ENCODE measurements around the gene ANKRD34A. TPM values are rescaled to one million over a fixed set of nuclear protein-coding genes. Genes with fewer than 3 reads are reported as not detected.

Gene ANKRD34A
- total and polyA plus RNA-seq, 2 donors (not counting 1 experiment from before 2014, with no cell fraction given) = 1.2 to 1.9 TPM

DNA sequence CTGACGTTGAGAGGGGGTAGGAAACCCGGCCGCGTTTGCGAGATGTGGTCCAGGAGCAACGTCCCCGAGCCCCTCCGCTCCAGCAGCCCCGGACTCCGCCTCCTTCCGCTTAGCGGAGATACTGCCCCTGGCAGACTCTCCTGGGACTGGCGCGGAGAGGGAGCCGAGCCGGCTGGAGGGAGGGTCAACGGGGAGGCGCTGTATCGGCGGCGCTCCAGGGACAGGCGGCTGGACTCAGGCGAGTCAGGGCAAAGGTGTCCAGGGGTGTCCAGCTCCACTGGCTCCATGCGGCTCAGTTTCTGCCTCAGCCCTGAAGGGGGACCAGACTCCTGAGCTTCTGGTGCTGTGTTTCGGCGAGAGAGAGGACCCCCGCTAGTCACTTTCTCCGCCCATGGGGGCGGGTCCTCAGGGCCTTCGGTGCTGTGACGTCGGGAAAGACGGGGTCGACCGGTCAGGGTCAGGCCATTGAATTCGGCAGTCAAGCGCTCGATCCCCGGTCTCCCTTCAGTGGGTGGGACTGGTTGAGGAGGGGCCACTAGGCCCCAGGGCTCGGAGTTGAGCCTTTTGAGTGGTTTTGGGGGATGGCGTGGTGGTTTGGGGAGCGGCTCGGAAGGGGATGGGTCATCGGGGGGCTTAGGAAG, 3.8 kb downstream of the ANKRD34A start:
- Histone ChIP-seq H3K79me2 (ENCODE audit: control insufficient read depth, insufficient read depth, low read length) (peaks cover 18% of the 10 kb centered on the region), H2AFZ (ENCODE audit: low read length) (peak overlapping the region; percentile 69), H3K27me3 (ENCODE audit: control insufficient read depth, insufficient read depth, low read length) (no peaks in the 10 kb centered on the region), H3K4me3 (replicated peaks in 1 of 4; ENCODE audit: control extremely low read depth in 1 of 4, insufficient read depth in 1 of 4, low read depth in 3 of 4, low read length in 4 of 4) (peak overlapping the region; percentile 58 to 68 (median 64)), H3K4me2 (ENCODE audit: extremely low read depth, insufficient read depth, low read length) (peak overlapping the region; percentile 87), H3K9ac (ENCODE audit: insufficient read depth, low read length) (peak overlapping the region; percentile 11), H4K20me1 (ENCODE audit: control insufficient read depth, extremely low read depth, insufficient read depth, low read length) (no peaks in the 10 kb centered on the region), H3K4me1 (ENCODE audit: control insufficient read depth, extremely low read depth, insufficient read depth, low read length) (peaks cover 32% of the 10 kb centered on the region), H3K36me3 (ENCODE audit: control insufficient read depth, insufficient read depth, low read length) (peaks cover 1% of the 10 kb centered on the region), H3K27ac (ENCODE audit: insufficient read depth, low read length) (peak overlapping the region; percentile 40), H3K9me3 (ENCODE audit: control insufficient read depth, insufficient read depth, low read depth, low read length) (no peaks in the 10 kb centered on the region)
- no peak for TF ChIP-seq EZH2 (IDR thresholded peaks at IDR 0.05; ENCODE audit: low read length, missing control alignments)
- TF ChIP-seq, protein P1, sequence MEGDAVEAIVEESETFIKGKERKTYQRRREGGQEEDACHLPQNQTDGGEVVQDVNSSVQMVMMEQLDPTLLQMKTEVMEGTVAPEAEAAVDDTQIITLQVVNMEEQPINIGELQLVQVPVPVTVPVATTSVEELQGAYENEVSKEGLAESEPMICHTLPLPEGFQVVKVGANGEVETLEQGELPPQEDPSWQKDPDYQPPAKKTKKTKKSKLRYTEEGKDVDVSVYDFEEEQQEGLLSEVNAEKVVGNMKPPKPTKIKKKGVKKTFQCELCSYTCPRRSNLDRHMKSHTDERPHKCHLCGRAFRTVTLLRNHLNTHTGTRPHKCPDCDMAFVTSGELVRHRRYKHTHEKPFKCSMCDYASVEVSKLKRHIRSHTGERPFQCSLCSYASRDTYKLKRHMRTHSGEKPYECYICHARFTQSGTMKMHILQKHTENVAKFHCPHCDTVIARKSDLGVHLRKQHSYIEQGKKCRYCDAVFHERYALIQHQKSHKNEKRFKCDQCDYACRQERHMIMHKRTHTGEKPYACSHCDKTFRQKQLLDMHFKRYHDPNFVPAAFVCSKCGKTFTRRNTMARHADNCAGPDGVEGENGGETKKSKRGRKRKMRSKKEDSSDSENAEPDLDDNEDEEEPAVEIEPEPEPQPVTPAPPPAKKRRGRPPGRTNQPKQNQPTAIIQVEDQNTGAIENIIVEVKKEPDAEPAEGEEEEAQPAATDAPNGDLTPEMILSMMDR (conservative IDR thresholded peaks at IDR 0.05 in 1 of 2, IDR thresholded peaks at IDR 0.05 in 1 of 2; ENCODE audit: low read depth in 1 of 2, low read length in 2 of 2) = peak in 1 of 2 donors; percentile 11
- peak; percentile 57 to 64 for DNase-seq (ENCODE audit: low read depth in 2 of 2)

GRCh38 chr1:145959957-145960467, 4.4 kb downstream of the ANKRD34A start:
- peaks cover 1% of the 10 kb centered on the region for H3K36me3 ChIP-seq (ENCODE audit: control insufficient read depth, insufficient read depth, low read length)
- H3K9me3 ChIP-seq (ENCODE audit: control insufficient read depth, insufficient read depth, low read depth, low read length) = no peaks in the 10 kb centered on the region
- H3K27ac ChIP-seq (ENCODE audit: insufficient read depth, low read length) = no peak overlapping the region
- peaks cover 35% of the 10 kb centered on the region for H3K4me1 ChIP-seq (ENCODE audit: control insufficient read depth, extremely low read depth, insufficient read depth, low read length)
- H3K9ac ChIP-seq (ENCODE audit: insufficient read depth, low read length) = no peak overlapping the region
- no peaks in the 10 kb centered on the region for H3K27me3 ChIP-seq (ENCODE audit: control insufficient read depth, insufficient read depth, low read length)
- no peak for TF ChIP-seq EZH2 (IDR thresholded peaks at IDR 0.05; ENCODE audit: low read length, missing control alignments)
- H2AFZ ChIP-seq (ENCODE audit: low read length) = no peak overlapping the region
- peaks cover 24% of the 10 kb centered on the region for H3K79me2 ChIP-seq (ENCODE audit: control insufficient read depth, insufficient read depth, low read length)
- peak overlapping the region; percentile 87 for H3K4me2 ChIP-seq (ENCODE audit: extremely low read depth, insufficient read depth, low read length)
- H3K4me3 ChIP-seq (replicated peaks in 1 of 4; ENCODE audit: control extremely low read depth in 1 of 4, insufficient read depth in 1 of 4, low read depth in 3 of 4, low read length in 4 of 4) = peak overlapping the region in 3 of 4 experiments; percentile 6 to 68 (median 65)
- DNase-seq (ENCODE audit: low read depth in 2 of 2) = no peak
- no peaks in the 10 kb centered on the region for H4K20me1 ChIP-seq (ENCODE audit: control insufficient read depth, extremely low read depth, insufficient read depth, low read length)

DNA sequence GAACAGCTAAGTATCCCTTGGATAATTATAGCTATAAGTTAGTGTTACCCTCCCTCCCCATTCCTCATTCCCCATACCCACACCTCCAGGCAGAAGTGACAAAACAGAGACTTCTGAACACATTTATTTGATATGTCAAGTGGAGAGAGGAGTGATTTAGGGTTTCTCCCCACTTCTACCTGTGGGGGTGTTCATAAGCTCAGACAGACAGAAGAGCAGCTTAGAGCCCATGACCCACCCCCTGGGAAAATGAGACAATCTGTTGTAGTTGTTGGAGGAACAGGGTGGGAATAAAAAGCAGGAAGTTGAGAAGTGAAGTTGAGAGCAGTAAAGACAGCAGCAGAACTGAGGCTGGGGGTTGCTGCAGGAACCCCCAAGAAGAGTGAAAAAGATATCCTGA, 5.0 kb downstream of the ANKRD34A start:
- Histone ChIP-seq H3K4me1 (ENCODE audit: control insufficient read depth, extremely low read depth, insufficient read depth, low read length) (peaks cover 35% of the 10 kb centered on the region), H4K20me1 (ENCODE audit: control insufficient read depth, extremely low read depth, insufficient read depth, low read length) (no peaks in the 10 kb centered on the region), H3K36me3 (ENCODE audit: control insufficient read depth, insufficient read depth, low read length) (peaks cover 1% of the 10 kb centered on the region), H3K27ac (ENCODE audit: insufficient read depth, low read length) (no peak overlapping the region), H2AFZ (ENCODE audit: low read length) (no peak overlapping the region), H3K79me2 (ENCODE audit: control insufficient read depth, insufficient read depth, low read length) (peaks cover 29% of the 10 kb centered on the region), H3K27me3 (ENCODE audit: control insufficient read depth, insufficient read depth, low read length) (no peaks in the 10 kb centered on the region), H3K4me3 (replicated peaks in 1 of 4; ENCODE audit: control extremely low read depth in 1 of 4, insufficient read depth in 1 of 4, low read depth in 3 of 4, low read length in 4 of 4) (peak overlapping the region in 1 of 4 experiments; percentile 1), H3K4me2 (ENCODE audit: extremely low read depth, insufficient read depth, low read length) (no peak overlapping the region), H3K9ac (ENCODE audit: insufficient read depth, low read length) (no peak overlapping the region), H3K9me3 (ENCODE audit: control insufficient read depth, insufficient read depth, low read depth, low read length) (no peaks in the 10 kb centered on the region)
- no peak for DNase-seq (ENCODE audit: low read depth in 2 of 2)
- TF ChIP-seq, protein P1 (conservative IDR thresholded peaks at IDR 0.05 in 1 of 2, IDR thresholded peaks at IDR 0.05 in 1 of 2; ENCODE audit: low read depth in 1 of 2, low read length in 2 of 2) = no peak
- TF ChIP-seq EZH2 (IDR thresholded peaks at IDR 0.05; ENCODE audit: low read length, missing control alignments) = no peak

Measured in fibroblast of lung (primary cell).